HepG2 (cell line): ENCODE measurements around the gene CTNNA3.

Source experiments
- MBD4 ChIP-seq: IDR thresholded peaks from 2 replicates; pipeline ENCODE4 v1.6.1; 2012; ENCODE audit warnings: low read length, inconsistent platforms, borderline replicate concordance
- MTA1 ChIP-seq: sonication (generic); formaldehyde crosslinking; IDR thresholded peaks from 2 replicates; pipeline ENCODE4 v1.4.0; 2020; ENCODE audit warnings: missing genetic modification reagents, mild to moderate bottlenecking, borderline replicate concordance

- TF ChIP-seq MBD4 (no peak), MTA1 (CRISPR knock-in tag) (no peak)
Measured at GRCh38 chr10:65911151-65911835, 1784.7 kb downstream of the CTNNA3 start.
